SIG-M5 (cell line): ENCODE data around the gene DSCAML1.

ENCODE experiments used
- DNase-seq: peaks from one replicate; lab custom pipeline; 2025; lab: John Stamatoyannopoulos, UW

The DSCAML1 gene

DNA sequence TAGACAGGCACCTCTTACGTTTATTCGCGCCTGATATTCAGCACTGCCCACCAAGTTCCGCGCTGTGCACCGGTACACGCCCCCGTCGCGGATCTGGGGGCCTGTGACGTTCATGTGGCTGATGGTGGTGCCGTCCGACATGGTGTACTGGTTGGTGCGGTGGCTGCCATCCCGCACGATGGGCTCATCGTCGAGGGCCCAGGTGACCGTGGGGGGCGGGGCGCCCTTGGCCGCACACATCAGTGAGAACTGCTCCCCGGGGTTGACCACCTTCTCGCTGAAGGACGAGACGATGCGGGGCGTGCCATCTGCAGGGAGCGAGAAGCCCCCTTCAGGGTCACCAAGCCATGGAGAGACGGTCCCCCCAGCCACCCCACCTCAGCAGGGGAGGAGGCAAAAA lies 278.6 kb downstream of the DSCAML1 start:
- no peak for DNase-seq

DNA sequence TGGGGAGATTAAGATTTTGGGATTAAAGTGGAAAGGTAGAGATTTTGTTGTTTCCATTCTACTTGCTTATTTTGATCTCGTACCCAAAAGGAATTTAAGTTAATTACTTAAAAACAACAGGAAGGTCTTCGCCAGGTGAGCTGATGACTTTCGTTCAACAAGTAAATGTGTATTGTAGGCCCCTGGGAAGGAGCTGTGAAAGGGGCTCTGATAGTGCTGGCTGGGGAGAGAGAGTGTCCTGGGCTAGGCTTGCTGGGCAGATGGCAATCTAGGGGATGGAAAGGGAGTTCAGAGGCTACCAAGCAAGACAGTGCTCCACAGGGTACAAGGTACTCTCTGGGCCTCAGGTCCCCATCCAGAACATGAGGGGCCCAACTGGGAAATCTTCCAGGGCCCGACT lies 279.9 kb downstream of the DSCAML1 start:
- DNase-seq, result no peak

DNA sequence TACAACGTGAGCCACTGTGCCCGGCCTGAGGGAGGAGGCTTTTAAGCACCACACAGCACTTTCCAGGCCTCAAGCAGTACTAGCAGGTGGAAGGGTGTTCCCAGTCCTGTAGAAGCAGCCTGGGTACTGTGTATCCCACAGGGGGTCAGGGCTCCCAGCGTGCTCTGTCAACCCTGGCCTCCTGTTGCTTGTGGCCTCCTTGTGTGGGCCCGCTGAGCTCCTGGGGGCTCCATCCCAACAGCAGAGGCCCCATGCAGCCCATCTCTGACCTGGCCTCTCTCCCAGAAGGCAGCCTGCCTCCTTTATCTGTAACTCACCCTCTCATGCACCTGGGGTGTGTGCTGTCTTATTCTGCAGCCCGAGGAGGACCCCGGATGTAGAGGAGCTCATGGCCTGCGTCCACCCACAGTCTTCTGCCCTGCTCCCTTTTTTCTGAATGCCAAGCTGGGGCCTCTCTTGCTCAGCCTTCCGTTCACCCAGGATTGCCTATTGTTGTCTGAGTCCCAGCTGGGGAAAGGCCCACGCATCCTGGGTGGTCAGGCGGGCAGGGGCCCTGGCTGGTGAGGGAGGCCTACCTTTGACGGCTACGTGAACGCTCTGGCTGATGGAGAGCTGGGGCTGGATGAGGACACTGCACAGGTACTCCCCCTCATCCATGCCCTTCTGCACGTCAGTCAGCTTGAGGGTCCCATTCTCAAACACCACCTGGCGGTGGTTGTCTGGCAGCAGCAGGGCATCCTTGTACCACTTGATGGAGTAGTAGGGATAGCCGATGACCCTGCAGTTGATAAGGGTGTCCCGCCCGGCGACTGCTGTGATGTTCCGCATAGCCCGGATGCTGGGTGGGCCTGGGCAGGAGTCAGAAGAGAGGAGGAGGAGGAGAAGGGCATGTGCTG lies 280.9 kb downstream of the DSCAML1 start:
- no peak for DNase-seq

DNA sequence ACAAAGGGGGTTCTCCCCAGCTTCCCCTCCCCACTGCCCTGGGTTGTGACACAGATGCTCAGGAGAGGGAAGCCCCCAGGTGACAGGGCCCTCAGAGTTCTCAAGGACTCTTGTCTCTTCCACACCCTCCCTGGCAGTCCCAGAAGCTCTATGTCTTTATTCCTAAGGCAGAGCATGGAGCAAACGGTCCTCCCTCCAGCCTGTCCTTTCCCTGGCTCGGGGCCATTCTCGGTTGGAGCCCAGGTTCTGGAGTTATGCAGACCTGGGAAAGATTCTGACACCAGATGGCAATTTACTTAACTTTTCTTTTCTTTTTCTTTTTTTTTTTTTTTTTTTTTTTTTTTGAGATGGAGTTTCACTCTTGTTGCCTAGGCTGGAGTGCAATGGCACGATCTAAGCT lies 282.8 kb downstream of the DSCAML1 start:
- DNase-seq, result no peak

DNA sequence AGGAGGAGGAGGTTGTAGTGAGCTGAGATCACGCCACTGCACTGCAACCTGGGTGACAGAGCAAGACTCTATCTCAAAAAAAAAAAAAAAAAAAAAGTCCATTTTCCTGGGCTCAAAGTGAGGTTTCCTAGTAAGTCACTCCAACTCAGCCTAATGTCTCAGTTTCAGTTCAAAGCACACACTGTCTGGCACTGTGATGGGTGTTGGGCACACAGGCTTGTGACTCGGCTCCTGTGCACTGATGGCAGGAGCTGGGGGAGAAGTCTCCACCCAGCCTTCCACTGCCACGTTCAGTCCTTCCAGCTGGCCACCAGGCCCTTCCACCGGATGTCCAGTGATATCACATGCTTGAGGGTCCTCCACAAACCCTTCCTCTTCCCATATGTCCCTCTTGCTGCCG lies 283.4 kb downstream of the DSCAML1 start:
- no peak for DNase-seq

DNA sequence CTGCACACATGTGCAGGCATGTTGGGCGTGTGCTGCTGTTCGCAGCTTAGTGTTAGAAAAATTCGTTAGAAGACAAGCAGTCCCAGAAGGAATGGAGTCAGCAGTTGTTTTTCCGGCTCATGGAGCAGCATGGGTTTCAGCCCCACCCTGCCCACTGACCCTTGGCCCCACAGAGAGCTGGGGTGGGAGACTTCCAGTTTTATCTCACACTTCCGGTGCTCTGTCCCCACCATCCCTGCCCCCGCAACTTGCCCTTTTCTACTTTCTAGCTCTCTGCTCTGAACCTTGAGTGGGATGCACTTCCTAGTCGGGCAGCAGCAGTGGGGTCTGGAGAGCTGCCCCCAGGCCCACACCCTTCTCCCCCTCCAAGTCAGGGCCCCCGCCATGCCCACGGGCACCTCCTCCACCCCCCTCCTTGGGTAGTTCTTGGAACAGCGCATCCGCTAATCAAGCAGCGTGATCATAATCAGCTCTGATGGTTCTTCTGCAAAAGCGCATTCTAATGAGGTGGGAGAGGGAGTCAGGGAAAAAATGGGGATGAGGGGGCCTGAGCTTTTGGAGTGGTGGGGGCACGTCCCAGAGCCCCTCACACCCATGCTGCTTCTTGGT lies 285.0 kb downstream of the DSCAML1 start:
- DNase-seq, result no peak

DNA sequence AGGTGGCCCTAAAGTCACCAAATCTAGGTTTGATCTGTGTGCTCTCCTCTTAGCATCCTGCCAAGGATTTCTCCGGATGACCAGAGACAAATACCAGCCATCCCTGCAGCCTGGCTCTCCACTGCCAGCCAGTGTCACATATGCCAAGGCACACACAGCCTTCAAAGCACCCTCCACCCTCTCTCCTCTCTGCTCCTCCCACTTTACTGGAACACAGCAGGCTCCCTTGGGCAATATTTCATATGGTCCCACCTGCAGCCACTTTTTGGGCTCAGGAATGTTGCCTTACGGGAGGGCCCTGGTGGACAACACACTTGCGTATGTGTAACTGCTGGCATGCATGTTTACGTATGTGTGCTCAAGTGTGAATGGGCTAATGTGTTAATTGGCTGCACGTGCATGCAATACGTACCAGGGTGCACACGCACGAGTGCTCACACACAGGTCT lies 285.5 kb downstream of the DSCAML1 start:
- DNase-seq, result no peak

DNA sequence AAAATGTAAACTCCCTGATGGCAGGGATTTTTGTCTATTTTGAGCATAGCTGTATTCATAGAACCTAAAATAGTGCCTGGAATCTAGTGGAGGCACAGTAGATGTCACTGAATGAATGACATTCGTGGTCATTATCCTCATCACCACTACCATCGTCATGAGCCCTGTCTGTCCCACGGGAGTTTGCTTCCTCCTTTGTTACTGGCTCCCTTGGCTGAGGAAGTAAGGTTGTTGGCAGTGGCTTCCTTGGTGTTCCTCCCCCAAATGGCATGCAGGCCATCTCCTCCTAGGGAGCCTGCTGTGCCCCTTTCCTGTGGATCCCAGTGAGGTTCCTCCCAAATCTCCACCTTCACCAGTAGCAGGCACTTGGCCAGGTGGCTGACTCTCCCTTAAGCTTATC lies 286.4 kb downstream of the DSCAML1 start:
- DNase-seq, result no peak

DNA sequence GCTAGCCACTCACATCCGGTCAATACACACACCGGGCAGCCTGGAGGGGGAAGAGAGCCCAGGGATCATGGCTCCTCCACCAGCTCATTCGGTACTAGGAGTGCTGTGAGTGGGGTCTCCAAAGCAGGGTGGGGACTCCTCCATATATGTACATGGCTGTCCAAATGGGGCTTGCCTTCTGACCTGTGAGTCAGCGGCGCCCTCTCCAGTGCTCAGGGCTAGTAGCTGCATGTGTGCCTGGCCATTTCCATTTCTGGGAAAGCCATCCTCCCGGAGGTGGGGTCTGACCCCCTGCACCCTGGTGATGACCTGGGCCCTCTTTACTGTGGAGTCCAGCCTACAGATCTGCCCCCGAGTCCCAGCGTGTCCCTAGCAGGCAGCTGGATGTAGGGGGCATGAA lies 287.5 kb downstream of the DSCAML1 start:
- no peak for DNase-seq

DNA sequence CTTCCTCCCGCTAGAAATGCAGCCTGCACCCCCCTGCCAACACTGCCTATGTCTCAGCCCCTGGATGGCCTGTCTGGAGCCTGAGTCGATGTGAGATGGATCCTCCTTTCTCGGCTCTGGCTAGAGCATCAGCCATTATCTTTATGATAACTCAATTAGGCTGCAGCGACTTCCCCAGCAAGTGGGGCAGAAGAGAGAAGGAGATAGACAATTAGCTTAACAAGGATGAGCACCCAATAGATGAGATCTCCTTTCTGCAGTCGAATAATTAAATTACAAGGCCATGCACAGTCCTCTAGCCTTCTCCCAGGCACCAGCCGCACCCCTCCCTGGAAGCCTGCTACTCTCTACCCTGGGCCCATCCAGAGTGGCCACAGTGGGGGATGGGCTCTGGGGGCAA lies 290.0 kb downstream of the DSCAML1 start:
- no peak for DNase-seq

DNA sequence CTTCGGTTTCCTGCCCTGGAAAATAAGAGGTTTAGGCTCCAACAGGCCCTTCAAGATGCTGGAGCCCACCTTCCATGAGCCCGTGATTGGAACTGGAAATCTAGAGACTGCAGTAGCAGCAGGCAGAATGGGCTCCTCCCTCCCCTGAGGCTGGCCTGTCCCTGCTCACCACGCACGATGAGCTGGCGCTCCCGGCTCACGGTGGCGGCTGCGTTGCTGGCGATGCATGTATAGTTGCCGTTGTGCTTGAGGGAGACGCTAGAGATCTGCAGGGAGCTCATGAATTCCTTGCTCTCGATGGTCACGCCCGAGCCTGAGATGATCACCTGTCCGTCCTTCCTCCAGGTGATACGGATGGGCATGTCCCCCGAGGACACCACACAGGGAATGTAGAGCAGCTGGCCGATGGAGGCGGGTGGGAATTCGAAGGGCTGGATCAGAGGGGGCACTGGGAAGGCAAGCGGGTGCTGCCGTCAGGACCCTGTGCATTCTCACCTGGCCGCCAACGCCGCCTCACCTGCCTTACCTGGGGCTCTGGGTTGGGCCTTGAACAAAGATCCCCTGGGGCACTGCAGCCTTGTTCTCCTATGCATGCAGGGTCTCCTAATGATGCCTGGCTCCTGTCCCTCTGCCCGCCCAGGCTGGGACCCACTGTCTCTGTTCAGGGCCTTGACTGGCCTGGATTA lies 291.6 kb downstream of the DSCAML1 start:
- DNase-seq, result no peak

DNA sequence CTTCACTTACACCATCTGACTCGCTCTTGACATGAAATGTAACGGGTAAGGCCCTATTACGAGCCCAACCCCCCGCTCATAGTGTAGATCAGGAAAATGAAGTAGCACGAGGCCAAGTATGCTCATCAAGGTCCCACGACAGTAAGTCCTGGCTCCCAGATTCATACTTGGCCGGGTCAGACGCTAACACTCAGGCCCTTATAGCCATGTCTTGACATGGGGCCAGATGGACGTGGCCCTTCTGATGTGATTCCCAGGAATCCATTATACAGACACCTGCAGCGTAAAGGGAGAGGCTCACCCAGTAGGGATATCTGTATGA lies 294.3 kb downstream of the DSCAML1 start:
- no peak for DNase-seq

DNA sequence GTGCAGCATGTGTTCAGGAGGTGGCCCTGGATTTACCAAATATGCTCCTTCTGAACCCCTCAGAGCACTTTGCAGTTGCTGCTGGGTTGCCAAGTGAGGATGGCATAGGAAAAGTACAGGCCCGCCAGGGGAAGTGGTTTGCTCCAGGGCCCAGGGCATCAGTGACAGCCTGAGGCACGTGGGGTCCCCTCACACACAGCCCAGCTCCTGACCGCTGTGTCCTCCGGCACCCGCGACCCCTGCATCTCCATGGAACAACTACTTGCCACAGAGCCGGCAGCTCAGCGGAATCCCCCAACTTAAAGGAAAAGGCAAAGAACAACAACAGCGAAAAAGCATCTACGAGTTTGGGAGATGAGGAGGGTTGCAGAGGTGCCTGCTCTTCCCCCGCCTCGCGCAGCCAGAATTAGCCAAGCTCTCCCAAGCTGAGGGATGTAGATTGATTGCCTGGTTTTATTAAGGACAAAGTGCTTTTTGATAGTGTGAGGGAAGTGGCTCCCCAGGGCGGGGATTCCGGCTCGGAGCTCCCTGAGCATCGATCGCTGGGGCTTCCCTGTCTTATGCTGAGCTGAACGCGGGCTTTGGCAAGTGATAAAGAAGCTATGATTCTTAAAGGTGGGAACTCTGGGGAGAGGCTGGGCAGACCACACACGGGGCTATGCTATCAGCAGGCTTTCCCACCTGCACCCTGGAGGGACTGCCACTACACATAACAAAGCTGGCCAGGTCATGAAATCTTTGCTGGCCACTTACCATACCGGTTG lies 294.8 kb downstream of the DSCAML1 start:
- DNase-seq, result no peak

DNA sequence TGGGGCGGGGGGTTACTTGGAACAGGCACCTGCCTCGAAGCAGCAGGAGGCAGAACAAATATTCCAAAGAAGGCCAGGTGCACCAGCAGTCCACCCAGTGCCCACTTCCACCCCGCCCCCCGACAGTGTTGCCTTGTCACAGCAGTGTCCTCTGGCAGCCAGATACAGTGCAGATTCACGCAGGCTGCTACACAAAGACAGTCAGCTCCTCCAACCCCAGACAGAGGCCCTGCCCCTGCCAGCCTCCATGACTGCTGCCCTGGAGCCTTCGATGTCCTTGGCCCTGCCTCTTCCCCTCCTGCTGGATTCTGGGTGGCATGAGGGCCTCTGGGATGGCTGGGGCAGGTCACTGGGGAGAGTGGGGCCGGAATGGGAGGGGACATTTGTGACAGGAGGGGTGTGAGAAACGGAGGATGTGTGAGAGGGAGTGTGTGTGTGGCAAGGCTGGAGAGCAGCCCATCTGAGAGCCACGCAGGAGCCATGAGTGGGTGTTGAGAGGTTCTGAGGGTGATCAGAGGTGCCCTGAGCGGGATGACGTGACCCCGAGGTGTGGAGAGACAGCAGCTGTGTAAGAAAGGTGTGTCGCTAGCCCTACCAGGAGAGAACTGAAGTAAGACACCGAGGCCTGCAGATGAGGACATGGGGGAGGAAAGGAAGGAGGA lies 295.6 kb downstream of the DSCAML1 start:
- DNase-seq, result no peak

DNA sequence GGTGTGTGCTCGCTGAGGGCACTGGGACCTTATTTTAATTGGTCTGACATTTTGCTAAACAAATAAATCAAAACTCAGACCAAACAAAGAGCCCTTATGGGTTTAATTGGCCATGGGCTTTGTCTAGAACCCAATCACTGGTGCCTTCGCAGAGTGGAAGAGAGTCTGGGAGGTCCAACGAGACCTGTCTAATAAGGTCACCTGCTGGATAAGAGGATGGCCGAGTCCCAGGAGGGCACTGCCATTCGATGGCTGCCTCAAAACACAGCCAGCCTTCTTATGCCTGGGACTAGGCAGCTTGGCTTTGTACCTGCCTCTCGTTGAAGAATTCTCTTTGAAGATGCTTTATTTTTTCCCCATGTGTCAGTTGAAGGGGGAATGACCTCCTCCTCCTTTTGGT lies 298.2 kb downstream of the DSCAML1 start:
- no peak for DNase-seq

DNA sequence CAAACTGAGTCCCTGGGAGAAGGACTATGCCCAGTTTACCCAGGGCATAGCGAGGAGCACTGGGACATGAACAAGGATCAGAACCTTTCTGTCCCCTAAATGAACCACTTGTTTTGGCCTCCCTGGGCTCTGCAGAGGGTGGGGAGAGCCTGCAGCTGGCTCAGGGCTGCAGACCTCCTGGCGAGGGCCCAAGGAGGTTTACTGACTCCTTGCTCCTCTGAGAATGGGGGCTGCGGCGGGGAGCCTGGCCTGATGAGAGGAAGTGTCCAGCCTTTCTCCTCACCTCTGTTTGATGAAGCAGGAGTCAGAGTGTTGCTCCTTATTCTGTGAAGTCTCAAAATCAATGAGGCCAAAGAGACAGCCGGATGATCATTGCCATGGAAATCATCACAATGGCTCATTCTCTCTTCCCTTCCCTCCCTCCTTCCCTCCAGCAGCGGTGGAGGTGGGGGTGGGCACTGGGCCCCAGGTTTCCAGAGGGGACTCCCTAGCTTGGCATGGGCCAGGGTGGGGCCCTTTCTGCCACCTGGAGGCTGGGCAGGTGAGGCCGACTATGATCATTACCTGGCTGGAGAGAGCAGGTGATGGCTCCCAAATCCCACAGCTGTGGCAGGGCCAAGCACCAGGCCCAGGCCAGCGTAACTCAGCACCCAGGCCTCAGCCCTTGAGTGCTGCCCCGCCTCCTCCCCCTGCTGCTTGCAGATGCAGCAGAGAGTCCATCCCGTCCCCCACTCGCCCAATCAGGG lies 299.6 kb downstream of the DSCAML1 start:
- DNase-seq, result no peak

DNA sequence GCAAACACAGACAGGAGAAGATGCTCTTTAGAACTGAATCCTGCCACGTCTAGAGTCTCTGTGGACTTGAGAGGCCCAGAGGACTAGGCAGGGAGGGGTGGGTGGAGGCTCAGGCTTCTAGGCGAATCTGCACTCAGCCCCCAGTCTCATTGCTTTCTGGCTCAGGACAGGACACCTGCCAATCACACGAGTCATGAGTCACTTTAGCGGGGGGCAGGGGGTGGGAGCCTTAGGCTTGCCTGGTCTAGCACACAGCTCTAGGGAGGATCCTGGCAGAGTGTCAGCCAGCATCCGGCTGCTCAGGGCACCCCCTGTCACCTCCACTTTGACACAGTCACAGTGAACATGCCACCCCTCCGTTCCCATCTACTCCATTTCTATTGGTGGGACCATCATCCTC lies 301.7 kb downstream of the DSCAML1 start:
- no peak for DNase-seq

DNA sequence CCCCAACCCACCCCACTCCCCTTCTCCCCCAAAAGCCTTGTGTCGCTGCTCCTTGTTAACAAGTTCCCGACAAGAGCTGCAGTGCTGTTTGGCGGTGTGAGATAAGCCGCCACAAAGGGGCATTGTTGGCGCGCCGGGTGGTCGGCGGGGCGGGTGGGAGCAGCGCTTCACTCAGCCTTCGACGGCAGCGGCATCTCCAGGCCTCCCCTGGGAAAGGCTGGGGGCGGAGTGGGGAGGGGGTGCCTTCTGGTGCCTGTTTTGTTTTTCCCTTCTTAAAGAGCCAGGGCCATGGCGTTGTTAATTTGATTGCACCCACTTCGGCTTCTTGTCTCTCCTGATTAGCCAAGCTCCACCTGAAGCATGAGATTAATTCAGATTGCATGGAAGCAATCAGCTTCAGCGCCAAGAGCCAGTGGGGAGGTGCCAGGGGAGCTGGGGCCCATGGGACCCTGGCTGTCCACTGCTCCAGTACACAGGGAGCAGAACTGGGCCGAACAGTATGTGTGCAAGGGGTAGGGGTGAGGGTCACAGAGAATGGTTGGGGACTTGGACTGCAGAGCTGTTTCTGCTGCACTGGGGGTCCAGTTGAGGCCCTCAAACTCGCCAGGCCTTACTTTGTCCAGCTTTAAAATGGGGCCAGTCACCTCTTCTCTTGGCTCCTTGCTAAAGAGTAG lies 304.3 kb downstream of the DSCAML1 start:
- no peak for DNase-seq

DNA sequence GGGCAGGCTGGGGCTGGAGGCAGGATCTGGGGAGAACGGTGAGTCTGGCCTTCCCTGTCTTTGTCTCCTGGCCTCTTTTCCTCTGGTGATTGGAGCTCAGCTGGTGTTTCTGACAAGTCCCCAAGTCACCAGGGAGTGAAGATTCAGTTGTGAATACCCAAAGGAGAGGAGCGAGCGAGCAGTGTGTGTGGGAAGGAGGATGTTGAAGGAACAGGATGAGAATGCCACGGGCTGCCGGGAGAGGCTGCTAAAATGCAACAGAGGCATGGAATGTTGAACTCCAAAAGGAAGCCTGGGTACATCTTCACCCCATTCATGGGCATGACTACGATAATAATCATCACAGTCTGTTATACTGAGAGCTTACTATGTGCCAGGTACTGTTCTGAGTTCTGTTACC lies 306.1 kb downstream of the DSCAML1 start:
- DNase-seq, result no peak

DNA sequence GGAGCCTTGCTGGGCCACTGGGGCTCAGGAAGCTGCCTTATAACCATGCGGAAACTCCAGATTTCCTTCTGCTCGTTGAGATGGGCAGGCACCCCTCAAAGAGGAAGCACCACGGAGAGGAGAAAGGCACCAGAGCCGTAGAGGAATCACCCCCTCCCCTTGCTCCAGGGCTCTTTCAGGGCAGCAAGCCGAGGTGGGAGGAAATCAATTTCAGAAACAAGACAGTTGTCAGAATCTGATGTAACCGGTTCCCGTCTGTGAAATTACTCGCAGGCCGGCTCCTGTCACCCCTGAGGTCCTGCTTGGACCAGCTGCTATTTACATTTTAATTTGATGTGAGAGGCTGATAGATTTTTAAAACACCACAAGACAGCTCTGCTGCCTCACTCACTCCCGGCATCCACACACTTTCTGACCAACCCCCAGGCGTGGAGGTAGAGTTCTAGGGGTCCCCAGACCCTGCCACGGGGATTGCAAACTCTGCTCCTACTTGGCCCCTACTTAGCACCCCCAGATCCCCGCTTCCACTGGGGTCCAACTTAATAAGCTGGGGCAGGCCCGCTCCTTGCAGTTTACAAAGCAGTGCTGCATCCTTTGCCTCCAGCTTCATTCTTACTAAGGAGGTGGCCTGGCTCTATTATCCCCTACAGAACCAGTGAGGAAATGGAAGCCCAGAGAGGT lies 306.9 kb downstream of the DSCAML1 start:
- DNase-seq, result no peak
